SK-N-SH treated with all-trans-retinoic acid at 6 μM for 48 hours (cell line): Measurements from ENCODE around the gene MUC20.

Experiments
- ARNTL ChIP-seq: fragments of 450-650 bp; formaldehyde crosslinking; IDR thresholded peaks from 2 replicates; pipeline ENCODE4 v1.5.0; 2020; ENCODE audit warnings: low read depth, mild to moderate bottlenecking, moderate library complexity, borderline replicate concordance
- BACH2 ChIP-seq: fragments of 250-450 bp; sonication (Bioruptor Pico); IDR thresholded peaks from 2 replicates; pipeline ENCODE4 v1.9.0; 2021; ENCODE audit warnings: mild to moderate bottlenecking, borderline replicate concordance
- ESRRG ChIP-seq: fragments of 250-450 bp; sonication (Bioruptor Pico); IDR thresholded peaks from 2 replicates; pipeline ENCODE4 v1.6.1; 2021; ENCODE audit warnings: mild to moderate bottlenecking
- ISL1 ChIP-seq: fragments of 250-450 bp; sonication (Bioruptor Pico); IDR thresholded peaks from 2 replicates; pipeline ENCODE4 v2.1.2; 2022; ENCODE audit warnings: mild to moderate bottlenecking, moderate library complexity
- PATZ1 ChIP-seq: fragments of 250-450 bp; sonication (Bioruptor Pico); IDR thresholded peaks from 2 replicates; pipeline ENCODE4 v1.8.0; 2020; ENCODE audit warnings: mild to moderate bottlenecking, moderate library complexity, borderline replicate concordance
- ZFP3 ChIP-seq: fragments of 250-450 bp; sonication (Bioruptor Pico); IDR thresholded peaks from 2 replicates; pipeline ENCODE4 v1.5.0; 2020; ENCODE audit warnings: mild to moderate bottlenecking, moderate library complexity
- ZFP30 ChIP-seq: fragments of 450-650 bp; formaldehyde crosslinking; IDR thresholded peaks from 2 replicates; pipeline ENCODE4 v1.5.0; 2022; ENCODE audit warnings: mild to moderate bottlenecking, moderate library complexity

- TF ChIP-seq ESRRG (CRISPR knock-in tag): no peak
- TF ChIP-seq ISL1 (CRISPR knock-in tag): no peak
- TF ChIP-seq ZFP3 (CRISPR knock-in tag): no peak
- no peak for TF ChIP-seq ARNTL (CRISPR knock-in tag)
- TF ChIP-seq PATZ1 (CRISPR knock-in tag): no peak
- no peak for TF ChIP-seq BACH2 (CRISPR knock-in tag)
- TF ChIP-seq ZFP30 (CRISPR knock-in tag): no peak
These were observed 11.9 kb upstream of the MUC20 start for GRCh38 chr3:195708626-195709481.
